ENCODE data around the gene LARGE1.

GRCh38 chr22:33418484-33418883, 501.8 kb downstream of the LARGE1 start:
- TF ChIP-seq POLR2A (IDR thresholded peaks at IDR 0.05) (no peak), CTCF (IDR thresholded peaks at IDR 0.05) (no peak)
